K562 (cell line): ENCODE results near the gene TUT1. TPM values are rescaled to one million over a fixed set of nuclear protein-coding genes. Genes with fewer than 3 reads are reported as not detected.

Source experiments
- ARID2 ChIP-seq: fragments of 450-650 bp; IDR thresholded peaks from 2 replicates; pipeline ENCODE4 v1.6.1; 2017; ENCODE audit warnings: antibody characterized with exemption, mild to moderate bottlenecking
- CHD4 ChIP-seq: fragments of 200-600 bp; sonication (generic); IDR thresholded peaks from 3 replicates; pipeline ENCODE4 v1.6.1; 2012; ENCODE audit warnings: low read depth, mild to moderate bottlenecking, mixed read lengths, low read length, inconsistent platforms; ENCODE audit not compliant: insufficient read depth, insufficient replicate concordance, poor library complexity, severe bottlenecking
- KLF16 ChIP-seq: IDR thresholded peaks from 2 replicates; pipeline ENCODE4 v1.6.1; 2016; ENCODE audit warnings: antibody characterized with exemption
- ZNF644 ChIP-seq: fragments of 200-800 bp; sonication (Bioruptor generic); IDR thresholded peaks from 2 replicates; pipeline ENCODE4 v1.6.1; 2016; ENCODE audit warnings: low read depth, missing genetic modification characterization, missing compliant biosample characterization
- ZNF79 ChIP-seq: fragments of 250-450 bp; sonication (Bioruptor Pico); IDR thresholded peaks from 2 replicates; pipeline ENCODE4 v1.4.0; 2020; ENCODE audit warnings: low read depth, mild to moderate bottlenecking, moderate library complexity
- polyA plus RNA-seq, 8 experiments: library from polyadenylated mRNA; depleted of rRNA in 4 of 8; stranded (reverse) in 5 of 8; unstranded in 3 of 8; fragments of >200 nt; fragmentation: Nextera tagmentation in 2 of 8; fragmentation: Illumina TruSeq in 1 of 8; extraction: Ambion mirVana in 2 of 8; extraction: Trizol in 1 of 8; gene quantifications; 2 replicates each; pipeline versions ENCODE4 v1.2.1 to v1.2.3, GENCODE V29; 2011 to 2014; ENCODE audit warnings: inconsistent platforms in 1 of 8, missing spikeins in 1 of 8
- total RNA-seq, 7 experiments: library from RNA; depleted of rRNA in 6 of 7; stranded (reverse); fragments of >200 nt in 6 of 7; fragmentation: Illumina TruSeq in 2 of 7; extraction: Trizol in 2 of 7; gene quantifications; 2 replicates each; pipeline versions ENCODE4 v1.2.1 to v1.2.3, GENCODE V29; 2011 to 2021; ENCODE audit warnings: low replicate concordance in 1 of 7
- TF ChIP-seq, protein P1 (sequence below), 3 experiments: fragments of 200-800 bp in 1 of 3; fragments of 250-450 bp in 1 of 3; fragments of 450-650 bp in 1 of 3; sonication (Bioruptor Pico) in 1 of 3; sonication (Bioruptor generic) in 1 of 3; formaldehyde crosslinking in 1 of 3; IDR thresholded peaks; 2 replicates each; pipeline versions ENCODE4 v1.6.1 to v1.8.0; 2016 to 2022; ENCODE audit warnings: mild to moderate bottlenecking in 2 of 3, missing genetic modification characterization in 2 of 3, missing compliant biosample characterization in 1 of 3, moderate library complexity in 1 of 3
- TF ChIP-seq, protein P2 (sequence below), 2 experiments: fragments of 450-650 bp; conservative IDR thresholded peaks; 2 replicates each; pipeline ENCODE4 v1.6.1; 2017; ENCODE audit warnings: mild to moderate bottlenecking in 2 of 2, moderate library complexity in 2 of 2
- TF ChIP-seq, protein P3 (sequence below): fragments of 200-800 bp; sonication (Bioruptor generic); IDR thresholded peaks from 2 replicates; pipeline ENCODE4 v1.6.1; 2017; ENCODE audit warnings: missing genetic modification characterization, missing compliant biosample characterization
- TF ChIP-seq, protein P4 (sequence below), 2 experiments: IDR thresholded peaks in 1 of 2; conservative IDR thresholded peaks in 1 of 2; 2 replicates each; pipeline ENCODE4 v1.6.1; 2016; ENCODE audit warnings: low read depth in 2 of 2, mild to moderate bottlenecking in 1 of 2, missing compliant biosample characterization in 1 of 2, missing genetic modification characterization in 1 of 2, moderate library complexity in 1 of 2
- TF ChIP-seq, protein P5 (sequence below): IDR thresholded peaks from 2 replicates; pipeline ENCODE4 v1.6.1; 2011; ENCODE audit warnings: borderline replicate concordance, low read depth, mild to moderate bottlenecking, moderate library complexity, low read length; ENCODE audit not compliant: insufficient read depth, poor library complexity, severe bottlenecking

TUT1 gene
- total and polyA plus RNA-seq, 9 of the 15 experiments (the other 6 are each of a cell fraction or from before 2014, with no cell fraction given): 0.66 to 44.3 (median 15.7) TPM

DNA sequence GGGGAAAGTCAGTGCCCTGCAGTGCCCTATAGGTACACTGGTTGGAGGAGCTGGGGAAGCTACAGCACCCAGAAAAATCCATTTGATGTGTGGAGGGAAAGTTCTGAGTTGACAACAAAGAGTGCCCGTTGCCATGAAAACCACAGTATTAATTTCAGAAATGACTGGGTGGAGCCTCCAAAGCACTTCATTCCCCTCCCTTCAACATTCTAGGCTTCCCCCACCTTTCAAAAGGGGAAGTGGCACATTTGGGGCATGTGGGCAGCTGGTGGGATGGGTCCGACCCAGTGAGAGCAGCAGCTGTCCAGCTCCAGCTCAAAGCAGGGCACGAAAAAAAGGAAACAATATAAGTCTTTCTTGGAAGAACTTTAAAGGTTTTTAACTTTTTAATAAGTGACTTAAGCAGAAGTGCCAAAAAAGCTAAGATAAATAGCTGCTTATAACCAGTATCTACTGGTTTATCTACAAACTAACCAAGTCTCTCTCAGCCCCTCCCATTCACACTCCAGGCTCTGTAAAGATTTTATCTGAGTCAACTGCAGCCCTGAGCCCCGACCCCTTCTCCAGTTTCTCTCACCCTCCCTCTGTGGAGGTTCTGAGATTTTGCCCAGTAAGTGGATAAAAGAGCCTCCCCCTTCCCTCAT lies 35.7 kb downstream of the TUT1 start (continued):
- TF ChIP-seq, protein P1, sequence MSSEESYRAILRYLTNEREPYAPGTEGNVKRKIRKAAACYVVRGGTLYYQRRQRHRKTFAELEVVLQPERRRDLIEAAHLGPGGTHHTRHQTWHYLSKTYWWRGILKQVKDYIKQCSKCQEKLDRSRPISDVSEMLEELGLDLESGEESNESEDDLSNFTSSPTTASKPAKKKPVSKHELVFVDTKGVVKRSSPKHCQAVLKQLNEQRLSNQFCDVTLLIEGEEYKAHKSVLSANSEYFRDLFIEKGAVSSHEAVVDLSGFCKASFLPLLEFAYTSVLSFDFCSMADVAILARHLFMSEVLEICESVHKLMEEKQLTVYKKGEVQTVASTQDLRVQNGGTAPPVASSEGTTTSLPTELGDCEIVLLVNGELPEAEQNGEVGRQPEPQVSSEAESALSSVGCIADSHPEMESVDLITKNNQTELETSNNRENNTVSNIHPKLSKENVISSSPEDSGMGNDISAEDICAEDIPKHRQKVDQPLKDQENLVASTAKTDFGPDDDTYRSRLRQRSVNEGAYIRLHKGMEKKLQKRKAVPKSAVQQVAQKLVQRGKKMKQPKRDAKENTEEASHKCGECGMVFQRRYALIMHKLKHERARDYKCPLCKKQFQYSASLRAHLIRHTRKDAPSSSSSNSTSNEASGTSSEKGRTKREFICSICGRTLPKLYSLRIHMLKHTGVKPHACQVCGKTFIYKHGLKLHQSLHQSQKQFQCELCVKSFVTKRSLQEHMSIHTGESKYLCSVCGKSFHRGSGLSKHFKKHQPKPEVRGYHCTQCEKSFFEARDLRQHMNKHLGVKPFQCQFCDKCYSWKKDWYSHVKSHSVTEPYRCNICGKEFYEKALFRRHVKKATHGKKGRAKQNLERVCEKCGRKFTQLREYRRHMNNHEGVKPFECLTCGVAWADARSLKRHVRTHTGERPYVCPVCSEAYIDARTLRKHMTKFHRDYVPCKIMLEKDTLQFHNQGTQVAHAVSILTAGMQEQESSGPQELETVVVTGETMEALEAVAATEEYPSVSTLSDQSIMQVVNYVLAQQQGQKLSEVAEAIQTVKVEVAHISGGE (CRISPR knock-in tag; IDR thresholded peaks at IDR 0.05): peak in 1 of 3 experiments; percentile 1; a peak in 1 of 6 replicates
- TF ChIP-seq, protein P2, sequence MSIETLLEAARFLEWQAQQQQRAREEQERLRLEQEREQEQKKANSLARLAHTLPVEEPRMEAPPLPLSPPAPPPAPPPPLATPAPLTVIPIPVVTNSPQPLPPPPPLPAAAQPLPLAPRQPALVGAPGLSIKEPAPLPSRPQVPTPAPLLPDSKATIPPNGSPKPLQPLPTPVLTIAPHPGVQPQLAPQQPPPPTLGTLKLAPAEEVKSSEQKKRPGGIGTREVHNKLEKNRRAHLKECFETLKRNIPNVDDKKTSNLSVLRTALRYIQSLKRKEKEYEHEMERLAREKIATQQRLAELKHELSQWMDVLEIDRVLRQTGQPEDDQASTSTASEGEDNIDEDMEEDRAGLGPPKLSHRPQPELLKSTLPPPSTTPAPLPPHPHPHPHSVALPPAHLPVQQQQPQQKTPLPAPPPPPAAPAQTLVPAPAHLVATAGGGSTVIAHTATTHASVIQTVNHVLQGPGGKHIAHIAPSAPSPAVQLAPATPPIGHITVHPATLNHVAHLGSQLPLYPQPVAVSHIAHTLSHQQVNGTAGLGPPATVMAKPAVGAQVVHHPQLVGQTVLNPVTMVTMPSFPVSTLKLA (conservative IDR thresholded peaks at IDR 0.05): no peak
- TF ChIP-seq, protein P3, sequence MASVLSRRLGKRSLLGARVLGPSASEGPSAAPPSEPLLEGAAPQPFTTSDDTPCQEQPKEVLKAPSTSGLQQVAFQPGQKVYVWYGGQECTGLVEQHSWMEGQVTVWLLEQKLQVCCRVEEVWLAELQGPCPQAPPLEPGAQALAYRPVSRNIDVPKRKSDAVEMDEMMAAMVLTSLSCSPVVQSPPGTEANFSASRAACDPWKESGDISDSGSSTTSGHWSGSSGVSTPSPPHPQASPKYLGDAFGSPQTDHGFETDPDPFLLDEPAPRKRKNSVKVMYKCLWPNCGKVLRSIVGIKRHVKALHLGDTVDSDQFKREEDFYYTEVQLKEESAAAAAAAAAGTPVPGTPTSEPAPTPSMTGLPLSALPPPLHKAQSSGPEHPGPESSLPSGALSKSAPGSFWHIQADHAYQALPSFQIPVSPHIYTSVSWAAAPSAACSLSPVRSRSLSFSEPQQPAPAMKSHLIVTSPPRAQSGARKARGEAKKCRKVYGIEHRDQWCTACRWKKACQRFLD (CRISPR knock-in tag): 0 out of 2 replicates have a peak, but pooled peaks have one; percentile 46
- no peak for TF ChIP-seq CHD4
- TF ChIP-seq, protein P4, sequence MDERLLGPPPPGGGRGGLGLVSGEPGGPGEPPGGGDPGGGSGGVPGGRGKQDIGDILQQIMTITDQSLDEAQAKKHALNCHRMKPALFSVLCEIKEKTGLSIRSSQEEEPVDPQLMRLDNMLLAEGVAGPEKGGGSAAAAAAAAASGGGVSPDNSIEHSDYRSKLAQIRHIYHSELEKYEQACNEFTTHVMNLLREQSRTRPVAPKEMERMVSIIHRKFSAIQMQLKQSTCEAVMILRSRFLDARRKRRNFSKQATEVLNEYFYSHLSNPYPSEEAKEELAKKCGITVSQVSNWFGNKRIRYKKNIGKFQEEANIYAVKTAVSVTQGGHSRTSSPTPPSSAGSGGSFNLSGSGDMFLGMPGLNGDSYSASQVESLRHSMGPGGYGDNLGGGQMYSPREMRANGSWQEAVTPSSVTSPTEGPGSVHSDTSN (CRISPR knock-in tag; IDR thresholded peaks at IDR 0.05; ENCODE audit: low read depth): no peak
- TF ChIP-seq, protein P4 (tag; conservative IDR thresholded peaks at IDR 0.05; ENCODE audit: low read depth): 0 out of 2 replicates have a peak, but pooled peaks have one; percentile 36
- TF ChIP-seq KLF16: peak; percentile 67
- TF ChIP-seq ARID2: no peak
- no peak for TF ChIP-seq ZNF79
- TF ChIP-seq, protein P5, sequence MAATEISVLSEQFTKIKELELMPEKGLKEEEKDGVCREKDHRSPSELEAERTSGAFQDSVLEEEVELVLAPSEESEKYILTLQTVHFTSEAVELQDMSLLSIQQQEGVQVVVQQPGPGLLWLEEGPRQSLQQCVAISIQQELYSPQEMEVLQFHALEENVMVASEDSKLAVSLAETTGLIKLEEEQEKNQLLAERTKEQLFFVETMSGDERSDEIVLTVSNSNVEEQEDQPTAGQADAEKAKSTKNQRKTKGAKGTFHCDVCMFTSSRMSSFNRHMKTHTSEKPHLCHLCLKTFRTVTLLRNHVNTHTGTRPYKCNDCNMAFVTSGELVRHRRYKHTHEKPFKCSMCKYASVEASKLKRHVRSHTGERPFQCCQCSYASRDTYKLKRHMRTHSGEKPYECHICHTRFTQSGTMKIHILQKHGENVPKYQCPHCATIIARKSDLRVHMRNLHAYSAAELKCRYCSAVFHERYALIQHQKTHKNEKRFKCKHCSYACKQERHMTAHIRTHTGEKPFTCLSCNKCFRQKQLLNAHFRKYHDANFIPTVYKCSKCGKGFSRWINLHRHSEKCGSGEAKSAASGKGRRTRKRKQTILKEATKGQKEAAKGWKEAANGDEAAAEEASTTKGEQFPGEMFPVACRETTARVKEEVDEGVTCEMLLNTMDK: no peak
- TF ChIP-seq ZNF644: peak; percentile 55; the same call in 1 of the 2 replicates
